MM.1S (cell line): ENCODE data around the gene HOXA6.

Experiments
- EZH2 ChIP-seq: fragments of 300-600 bp; sonication (generic); optimal IDR thresholded peaks from 2 replicates; pipeline ENCODE3; 2017; ENCODE audit warnings: low read depth, mild to moderate bottlenecking, antibody characterized with exemption, low read length, mixed read lengths
- EZH2phosphoT487 ChIP-seq: fragments of 300-600 bp; sonication (generic); IDR thresholded peaks from 2 replicates; pipeline ENCODE4 v1.6.1; 2018; ENCODE audit warnings: antibody characterized with exemption, low read length
- TF ChIP-seq, protein P1 (sequence below): fragments of 300-600 bp; sonication (generic); IDR thresholded peaks from 2 replicates; pipeline ENCODE4 v1.5.1; 2016; ENCODE audit warnings: antibody characterized with exemption, low read length, mixed read lengths

DNA sequence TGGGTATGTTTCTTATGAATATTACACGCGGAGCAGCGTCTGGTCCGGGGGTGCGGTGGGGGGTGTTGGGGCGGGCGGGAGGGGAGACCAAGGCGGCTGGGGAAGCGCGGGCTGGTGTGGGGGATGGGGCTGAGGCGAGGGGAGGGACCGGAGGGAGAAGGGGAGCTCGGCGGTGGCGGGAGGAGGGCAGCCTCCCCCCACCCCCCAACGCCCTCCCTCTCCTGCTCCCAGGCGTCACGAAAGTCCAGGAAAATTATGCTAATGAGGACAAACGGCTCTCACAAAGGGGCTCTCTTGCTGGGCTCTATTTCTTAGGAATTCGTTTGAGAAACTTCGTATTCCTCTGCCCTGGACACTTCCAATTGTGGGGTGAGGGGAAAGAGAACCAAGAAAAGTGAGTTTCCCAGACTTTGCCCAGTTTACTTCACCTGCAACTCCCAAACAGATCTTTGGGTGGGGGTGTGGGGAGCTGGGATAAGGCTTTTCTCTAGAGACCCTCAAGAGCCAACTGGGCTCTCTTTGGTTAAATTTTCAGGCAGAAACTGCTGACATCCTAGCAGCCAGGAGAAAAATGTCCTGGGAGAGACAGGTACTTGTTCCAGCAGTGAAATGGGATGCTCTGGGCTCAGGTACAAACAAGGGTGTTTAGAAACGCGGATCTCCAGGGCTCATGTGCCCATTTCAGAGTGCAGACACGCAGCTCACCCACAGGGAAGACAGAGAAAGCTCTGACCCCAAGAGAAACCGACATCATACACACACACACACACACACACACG is 33.4 kb downstream of the HOXA6 start:
- TF ChIP-seq, protein P1, sequence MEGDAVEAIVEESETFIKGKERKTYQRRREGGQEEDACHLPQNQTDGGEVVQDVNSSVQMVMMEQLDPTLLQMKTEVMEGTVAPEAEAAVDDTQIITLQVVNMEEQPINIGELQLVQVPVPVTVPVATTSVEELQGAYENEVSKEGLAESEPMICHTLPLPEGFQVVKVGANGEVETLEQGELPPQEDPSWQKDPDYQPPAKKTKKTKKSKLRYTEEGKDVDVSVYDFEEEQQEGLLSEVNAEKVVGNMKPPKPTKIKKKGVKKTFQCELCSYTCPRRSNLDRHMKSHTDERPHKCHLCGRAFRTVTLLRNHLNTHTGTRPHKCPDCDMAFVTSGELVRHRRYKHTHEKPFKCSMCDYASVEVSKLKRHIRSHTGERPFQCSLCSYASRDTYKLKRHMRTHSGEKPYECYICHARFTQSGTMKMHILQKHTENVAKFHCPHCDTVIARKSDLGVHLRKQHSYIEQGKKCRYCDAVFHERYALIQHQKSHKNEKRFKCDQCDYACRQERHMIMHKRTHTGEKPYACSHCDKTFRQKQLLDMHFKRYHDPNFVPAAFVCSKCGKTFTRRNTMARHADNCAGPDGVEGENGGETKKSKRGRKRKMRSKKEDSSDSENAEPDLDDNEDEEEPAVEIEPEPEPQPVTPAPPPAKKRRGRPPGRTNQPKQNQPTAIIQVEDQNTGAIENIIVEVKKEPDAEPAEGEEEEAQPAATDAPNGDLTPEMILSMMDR, result no peak
- TF ChIP-seq EZH2 (no peak), EZH2phosphoT487 (no peak)
